HG03159 (cell line): Measurements from ENCODE around the gene ADCYAP1.

ENCODE experiments used
- ATAC-seq: cut with Tn5 transposase; IDR thresholded peaks from one replicate; pipeline ENCODE4 v1.9.1; 2021; ENCODE audit warnings: mild to moderate bottlenecking, moderate library complexity; ENCODE audit not compliant: unreplicated experiment

The ADCYAP1 gene

DNA sequence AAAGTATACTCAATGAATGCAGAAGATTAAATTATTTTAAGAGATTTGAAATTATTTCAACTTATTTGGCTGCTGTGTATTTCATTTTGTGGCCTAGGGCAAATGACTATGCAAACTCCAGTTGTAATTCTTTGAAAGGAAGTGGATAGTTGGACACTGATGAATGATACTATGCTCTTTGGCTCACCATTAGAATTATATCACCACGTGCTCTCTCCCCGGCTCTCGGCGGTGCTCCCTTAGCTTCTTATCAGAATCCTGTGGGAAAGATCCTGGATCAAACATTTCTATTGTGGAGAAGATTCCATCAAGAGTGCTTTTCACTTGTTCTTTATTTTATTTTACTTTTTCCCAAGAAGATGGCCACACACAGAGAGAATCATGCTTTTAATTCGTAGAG, 55.2 kb downstream of the ADCYAP1 start:
- no peak for ATAC-seq
